Neural progenitor cell (in vitro differentiated cells): Measurements from ENCODE around the gene ZMYND10. TPM values are rescaled to one million over a fixed set of nuclear protein-coding genes. Genes with fewer than 3 reads are reported as not detected.

Source experiments
- DNase-seq: peaks from one replicate; pipeline ENCODE4 v3.0.0-alpha.2; 2016; ENCODE audit warnings: low spot score
- H2AFZ ChIP-seq: fragments of 200-600 bp; sonication (generic); replicated peaks from 2 replicates; pipeline ENCODE4 v1.6.1; 2016; ENCODE audit warnings: antibody characterized with exemption
- H3F3A ChIP-seq: fragments of 200-600 bp; sonication (generic); 2 replicates; pipeline ENCODE4 v1.6.1; 2016; ENCODE audit warnings: antibody characterized with exemption, low read depth
- H3K27ac ChIP-seq: fragments of 200-600 bp; sonication (generic); 2 replicates; pipeline ENCODE4 v1.5.1; 2016; ENCODE audit warnings: mild to moderate bottlenecking
- H3K27me3 ChIP-seq: fragments of 200-600 bp; sonication (generic); 2 replicates; pipeline ENCODE4 v1.6.1; 2016; ENCODE audit warnings: mild to moderate bottlenecking, moderate library complexity
- H3K36me3 ChIP-seq: fragments of 200-600 bp; sonication (generic); 2 replicates; pipeline ENCODE4 v1.5.1; 2016
- H3K4me1 ChIP-seq: fragments of 200-600 bp; sonication (generic); 2 replicates; pipeline ENCODE4 v1.6.1; 2016; ENCODE audit warnings: mixed run types
- H3K4me2 ChIP-seq: fragments of 200-600 bp; sonication (generic); 2 replicates; pipeline ENCODE4 v1.6.1; 2016
- H3K4me3 ChIP-seq: fragments of 200-600 bp; sonication (generic); 2 replicates; pipeline ENCODE4 v1.5.1; 2016
- H3K79me2 ChIP-seq: fragments of 200-600 bp; sonication (generic); 2 replicates; pipeline ENCODE4 v1.6.1; 2016; ENCODE audit warnings: low read depth
- H3K9ac ChIP-seq: fragments of 200-600 bp; sonication (generic); 2 replicates; pipeline ENCODE4 v1.6.1; 2016
- H3K9me3 ChIP-seq: fragments of 200-600 bp; sonication (generic); 2 replicates; pipeline ENCODE4 v1.5.1; 2016; ENCODE audit warnings: low read depth
- H4K20me1 ChIP-seq: fragments of 200-600 bp; sonication (generic); 2 replicates; pipeline ENCODE4 v1.6.1; 2016; ENCODE audit warnings: low read depth
- H3K27ac Mint-ChIP-seq: 3 replicates; pipeline ENCODE4 v1.8.0; 2021; ENCODE audit warnings: mixed read lengths
- H3K27me3 Mint-ChIP-seq: 2 replicates; pipeline ENCODE4 v1.8.0; 2022; ENCODE audit warnings: low read depth, mild to moderate bottlenecking, inconsistent platforms, moderate library complexity, mixed read lengths; ENCODE audit not compliant: insufficient read depth
- H3K36me3 Mint-ChIP-seq: 3 replicates; pipeline ENCODE4 v1.8.0; 2021; ENCODE audit warnings: mixed read lengths
- H3K4me1 Mint-ChIP-seq: 3 replicates; pipeline ENCODE4 v1.8.0; 2021; ENCODE audit warnings: mixed read lengths
- H3K4me3 Mint-ChIP-seq: 3 replicates; pipeline ENCODE4 v1.8.0; 2021; ENCODE audit warnings: mild to moderate bottlenecking, moderate library complexity, mixed read lengths
- H3K9me3 Mint-ChIP-seq: 3 replicates; pipeline ENCODE4 v1.8.0; 2020; ENCODE audit warnings: mixed read lengths
- EZH2 ChIP-seq: fragments of 200-600 bp; sonication (generic); IDR thresholded peaks from 2 replicates; pipeline ENCODE4 v1.6.1; 2017; ENCODE audit warnings: antibody characterized with exemption, mild to moderate bottlenecking, moderate library complexity
- EZH2phosphoT487 ChIP-seq: fragments of 200-600 bp; sonication (generic); IDR thresholded peaks from 2 replicates; pipeline ENCODE4 v1.6.1; 2017; ENCODE audit warnings: antibody characterized with exemption
- total RNA-seq: library from RNA; depleted of rRNA; stranded (reverse); fragments of >200 nt; gene quantifications from 2 replicates; pipeline ENCODE4 v1.2.3, GENCODE V29; 2015; ENCODE audit warnings: low replicate concordance
- TF ChIP-seq, protein P1 (sequence below): fragments of 200-600 bp; sonication (generic); IDR thresholded peaks from 2 replicates; pipeline ENCODE4 v1.5.1; 2017; ENCODE audit warnings: antibody characterized with exemption, mild to moderate bottlenecking

Gene ZMYND10
- total RNA-seq, 1 donor from 2014 or later: 0.37 TPM

DNA sequence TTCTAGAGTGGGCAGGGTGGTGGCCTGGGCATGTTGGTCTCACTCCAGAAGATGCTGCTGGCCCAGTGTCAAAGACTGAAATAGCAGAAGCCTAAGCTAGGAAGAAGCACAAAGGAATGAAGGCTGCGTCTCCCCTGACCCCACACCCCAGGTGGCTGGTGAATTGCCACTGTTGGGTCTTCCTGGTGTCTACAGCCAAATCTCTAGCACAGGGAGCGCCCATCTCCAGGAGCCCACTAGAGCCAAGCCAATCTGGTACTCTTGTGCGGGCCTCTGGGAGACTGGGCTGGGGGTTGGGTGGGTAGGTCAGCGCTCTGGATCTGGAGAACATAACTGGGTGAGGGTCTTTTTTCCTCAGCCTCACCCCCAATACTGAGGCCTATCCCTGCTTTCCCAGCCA is 18.4 kb downstream of the ZMYND10 start:
- no peaks in the 10 kb centered on the region for H3K9me3 Mint-ChIP-seq
- peak overlapping the region; percentile 96 for H3K4me2 ChIP-seq
- DNase-seq: no peak
- H3K4me1 ChIP-seq: peaks cover 18% of the 10 kb centered on the region
- H3K79me2 ChIP-seq: peaks cover 17% of the 10 kb centered on the region
- H3K4me3 Mint-ChIP-seq: peak overlapping the region; percentile 95
- no peaks in the 10 kb centered on the region for H3K36me3 ChIP-seq
- H3K27me3 ChIP-seq: no peaks in the 10 kb centered on the region
- H3K9ac ChIP-seq: peak overlapping the region; percentile 78
- peaks cover 38% of the 10 kb centered on the region for H3F3A ChIP-seq
- H3K27ac Mint-ChIP-seq: no peak overlapping the region
- no peak overlapping the region for H3K27ac ChIP-seq
- peaks cover 12% of the 10 kb centered on the region for H4K20me1 ChIP-seq
- H3K4me1 Mint-ChIP-seq: peaks cover 35% of the 10 kb centered on the region
- peaks cover 6% of the 10 kb centered on the region for H3K27me3 Mint-ChIP-seq
- H3K4me3 ChIP-seq: peak overlapping the region; percentile 82
- TF ChIP-seq, protein P1, sequence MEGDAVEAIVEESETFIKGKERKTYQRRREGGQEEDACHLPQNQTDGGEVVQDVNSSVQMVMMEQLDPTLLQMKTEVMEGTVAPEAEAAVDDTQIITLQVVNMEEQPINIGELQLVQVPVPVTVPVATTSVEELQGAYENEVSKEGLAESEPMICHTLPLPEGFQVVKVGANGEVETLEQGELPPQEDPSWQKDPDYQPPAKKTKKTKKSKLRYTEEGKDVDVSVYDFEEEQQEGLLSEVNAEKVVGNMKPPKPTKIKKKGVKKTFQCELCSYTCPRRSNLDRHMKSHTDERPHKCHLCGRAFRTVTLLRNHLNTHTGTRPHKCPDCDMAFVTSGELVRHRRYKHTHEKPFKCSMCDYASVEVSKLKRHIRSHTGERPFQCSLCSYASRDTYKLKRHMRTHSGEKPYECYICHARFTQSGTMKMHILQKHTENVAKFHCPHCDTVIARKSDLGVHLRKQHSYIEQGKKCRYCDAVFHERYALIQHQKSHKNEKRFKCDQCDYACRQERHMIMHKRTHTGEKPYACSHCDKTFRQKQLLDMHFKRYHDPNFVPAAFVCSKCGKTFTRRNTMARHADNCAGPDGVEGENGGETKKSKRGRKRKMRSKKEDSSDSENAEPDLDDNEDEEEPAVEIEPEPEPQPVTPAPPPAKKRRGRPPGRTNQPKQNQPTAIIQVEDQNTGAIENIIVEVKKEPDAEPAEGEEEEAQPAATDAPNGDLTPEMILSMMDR: no peak
- no peak for TF ChIP-seq EZH2
- no peak for TF ChIP-seq EZH2phosphoT487
- H3K36me3 Mint-ChIP-seq: peaks cover 2% of the 10 kb centered on the region
- H2AFZ ChIP-seq: no peak overlapping the region
- H3K9me3 ChIP-seq: no peaks in the 10 kb centered on the region

DNA sequence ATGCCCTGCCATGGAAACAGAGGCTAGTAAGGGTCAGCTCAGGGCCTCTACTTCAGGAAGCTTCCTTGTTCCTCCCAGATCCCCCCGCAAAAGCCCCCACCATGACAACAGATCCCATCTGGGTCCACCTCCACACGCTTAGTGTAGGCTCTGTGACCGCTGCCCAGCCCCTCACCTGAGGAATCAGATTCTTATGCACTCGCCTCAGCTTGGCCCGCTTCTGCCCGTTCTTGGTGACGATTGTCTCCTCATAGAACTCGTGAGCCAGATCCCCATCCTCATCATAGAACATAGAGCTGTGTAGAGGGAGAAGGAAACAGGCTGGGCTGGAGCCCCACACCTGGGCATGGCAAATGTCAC is 19.4 kb downstream of the ZMYND10 start:
- Mint-ChIP-seq H3K9me3 (no peaks in the 10 kb centered on the region), H3K27ac (no peak overlapping the region), H3K27me3 (peaks cover 5% of the 10 kb centered on the region), H3K4me3 (peak overlapping the region; percentile 95), H3K36me3 (peaks cover 1% of the 10 kb centered on the region), H3K4me1 (peaks cover 35% of the 10 kb centered on the region)
- H3F3A ChIP-seq: peaks cover 42% of the 10 kb centered on the region
- H3K9me3 ChIP-seq: no peaks in the 10 kb centered on the region
- peaks cover 12% of the 10 kb centered on the region for H4K20me1 ChIP-seq
- no peak overlapping the region for H3K27ac ChIP-seq
- DNase-seq: no peak
- H3K4me1 ChIP-seq: peaks cover 20% of the 10 kb centered on the region
- peaks cover 17% of the 10 kb centered on the region for H3K79me2 ChIP-seq
- H3K9ac ChIP-seq: no peak overlapping the region
- H2AFZ ChIP-seq: no peak overlapping the region
- H3K27me3 ChIP-seq: no peaks in the 10 kb centered on the region
- H3K36me3 ChIP-seq: no peaks in the 10 kb centered on the region
- TF ChIP-seq, protein P1: no peak
- no peak for TF ChIP-seq EZH2
- no peak for TF ChIP-seq EZH2phosphoT487
- H3K4me2 ChIP-seq: no peak overlapping the region
- no peak overlapping the region for H3K4me3 ChIP-seq

DNA sequence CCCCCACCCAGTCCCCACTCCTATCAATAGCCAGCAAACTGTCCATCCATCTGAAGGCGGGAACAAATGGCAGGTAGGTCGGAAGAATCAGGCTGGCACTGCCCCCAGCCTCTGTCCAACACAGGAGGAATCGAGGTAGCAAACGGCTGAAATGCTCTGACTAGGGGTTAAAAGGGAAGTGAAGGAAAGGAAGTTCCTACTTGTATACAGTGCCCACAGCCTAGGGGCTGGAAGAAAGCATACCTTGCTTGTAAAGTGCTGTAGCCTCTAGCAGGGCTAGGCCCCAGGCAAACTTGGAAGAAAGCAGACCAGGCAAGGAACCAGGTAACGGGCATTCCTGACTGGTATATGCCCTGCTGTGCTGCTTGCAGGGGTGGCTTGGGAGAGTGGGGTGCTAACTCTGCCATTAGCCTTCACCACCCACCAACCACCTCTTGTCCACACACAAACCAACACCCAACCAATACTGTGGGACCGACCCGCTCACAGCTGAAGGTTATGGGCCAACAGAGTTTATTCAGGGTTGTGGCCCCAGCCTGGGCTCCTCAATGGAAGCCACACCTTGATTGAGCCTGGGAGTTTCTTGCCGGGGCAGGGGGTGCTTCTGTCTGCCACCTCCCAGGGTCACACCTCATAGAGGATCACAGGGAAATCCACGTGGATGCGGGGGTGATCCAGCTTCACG is 19.9 kb downstream of the ZMYND10 start:
- no peaks in the 10 kb centered on the region for H3K27me3 ChIP-seq
- H3K4me3 ChIP-seq: no peak overlapping the region
- H3K9ac ChIP-seq: no peak overlapping the region
- H3K4me1 Mint-ChIP-seq: peaks cover 36% of the 10 kb centered on the region
- H4K20me1 ChIP-seq: peaks cover 14% of the 10 kb centered on the region
- H3K9me3 Mint-ChIP-seq: no peaks in the 10 kb centered on the region
- no peak overlapping the region for H3K27ac Mint-ChIP-seq
- peaks cover 4% of the 10 kb centered on the region for H3K27me3 Mint-ChIP-seq
- TF ChIP-seq EZH2phosphoT487: no peak
- TF ChIP-seq, protein P1: no peak
- no peak for TF ChIP-seq EZH2
- peaks cover 44% of the 10 kb centered on the region for H3F3A ChIP-seq
- no peak overlapping the region for H3K27ac ChIP-seq
- no peak overlapping the region for H2AFZ ChIP-seq
- H3K4me2 ChIP-seq: no peak overlapping the region
- no peak for DNase-seq
- H3K36me3 ChIP-seq: no peaks in the 10 kb centered on the region
- peaks cover 19% of the 10 kb centered on the region for H3K79me2 ChIP-seq
- H3K4me1 ChIP-seq: peaks cover 20% of the 10 kb centered on the region
- H3K9me3 ChIP-seq: no peaks in the 10 kb centered on the region
- no peaks in the 10 kb centered on the region for H3K36me3 Mint-ChIP-seq
- peak overlapping the region; percentile 95 for H3K4me3 Mint-ChIP-seq
